ENCODE measurements around the gene PBX1.

PBX1 gene

DNA sequence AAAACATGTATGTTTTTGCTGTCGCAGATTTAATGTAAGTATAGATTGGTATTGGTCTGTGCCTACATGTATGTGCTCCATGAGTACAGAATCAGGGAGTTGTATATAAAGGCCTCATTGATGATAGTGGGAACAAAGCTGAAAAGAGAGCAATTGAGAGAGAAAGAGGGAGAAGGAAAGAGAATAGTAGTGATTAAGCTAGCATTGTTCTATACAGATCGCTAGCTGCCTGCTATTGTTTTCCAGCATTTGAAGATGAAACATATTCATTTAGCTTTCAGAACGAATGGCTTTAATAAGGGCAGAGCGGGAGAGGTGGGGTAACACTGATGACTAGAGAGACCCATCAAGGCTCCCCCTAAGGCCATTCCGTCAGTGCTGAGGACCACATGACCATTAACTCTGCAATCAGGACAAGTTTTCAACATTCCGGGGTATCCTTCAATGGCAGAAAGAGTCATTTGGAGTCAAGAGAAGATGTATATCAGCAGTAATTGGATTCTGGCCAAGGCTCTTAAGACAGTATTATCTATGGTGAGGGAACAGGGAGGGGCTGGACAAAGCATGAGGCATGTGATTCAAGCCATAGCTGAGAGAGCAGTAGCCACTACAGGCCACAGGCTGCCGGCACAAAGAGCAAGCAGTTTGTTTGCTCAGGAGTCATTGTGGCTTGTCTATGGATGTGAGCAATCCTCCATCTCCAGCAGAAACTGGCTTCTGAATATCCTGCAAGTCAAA is 176.5 kb downstream of the PBX1 start:
- DNase-seq: no peak

- DNase-seq: no peak
These were observed 177.2 kb downstream of the PBX1 start for GRCh38 chr1:164736137-164736536.

- DNase-seq: no peak
These were observed 180.2 kb downstream of the PBX1 start for GRCh38 chr1:164739189-164739588.

- no peak for DNase-seq
These were observed 181.1 kb downstream of the PBX1 start for GRCh38 chr1:164740000-164740526.

DNA sequence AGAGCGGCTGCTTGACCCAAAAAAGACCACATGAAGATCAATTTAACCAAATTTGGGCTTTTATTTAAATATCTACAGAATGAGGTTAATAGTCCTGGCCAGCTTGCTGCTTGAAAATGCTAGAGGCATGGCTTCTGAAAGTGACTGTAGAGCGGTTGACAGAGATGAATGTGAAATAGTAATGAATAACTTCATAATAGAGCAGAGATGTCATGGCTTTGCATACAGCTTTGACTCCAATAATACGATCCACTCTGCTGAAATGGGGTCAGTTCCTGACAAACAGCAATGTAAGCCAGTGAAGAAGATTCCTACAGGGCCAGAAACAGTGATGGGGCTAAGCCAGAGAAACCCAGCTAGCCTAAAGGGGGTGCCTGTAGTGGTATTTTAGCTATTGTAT is 183.8 kb downstream of the PBX1 start:
- DNase-seq: no peak

- DNase-seq: no peak
These were observed 185.0 kb downstream of the PBX1 start for GRCh38 chr1:164743976-164744375.

DNA sequence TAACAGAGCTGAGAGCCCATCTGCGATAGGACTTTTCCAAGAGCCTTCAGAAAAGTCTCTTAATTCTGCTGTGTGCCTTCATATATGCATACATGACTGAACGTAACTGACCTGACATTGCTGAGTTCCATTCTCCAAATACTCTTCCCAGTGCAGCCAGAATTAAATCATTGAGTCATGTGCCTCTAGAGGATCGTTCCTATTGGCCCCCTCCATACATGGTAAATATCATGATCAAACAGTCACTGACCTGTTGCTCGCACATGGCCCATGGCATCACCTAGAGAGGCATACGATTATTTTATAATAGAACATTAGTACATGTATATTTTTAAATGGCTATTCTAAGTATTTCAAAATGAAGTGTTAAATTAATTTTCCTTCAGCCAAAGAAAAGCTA is 186.8 kb downstream of the PBX1 start:
- DNase-seq: no peak

DNA sequence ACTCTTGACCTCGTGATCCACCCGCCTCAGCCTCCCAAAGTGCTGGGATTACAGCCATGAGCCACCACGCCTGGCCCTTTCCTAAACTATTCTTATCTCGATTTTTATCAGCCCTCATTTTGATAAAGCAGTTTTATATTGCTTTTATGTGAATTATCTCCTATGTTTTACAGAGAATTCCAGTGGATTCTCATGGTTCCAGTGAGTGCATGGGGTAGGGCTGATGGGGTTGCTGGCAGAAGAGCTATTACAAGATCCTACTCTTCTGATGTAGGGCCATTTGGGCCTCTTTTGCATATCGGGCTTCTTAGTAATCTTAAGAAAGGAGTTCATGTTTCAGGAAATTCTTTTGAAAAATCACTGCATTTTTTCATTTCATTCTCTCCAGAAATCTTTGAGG is 187.6 kb downstream of the PBX1 start:
- DNase-seq: no peak

GRCh38 chr1:164748253-164748899 is 189.4 kb downstream of the PBX1 start:
- DNase-seq: no peak

GRCh38 chr1:164753521-164754077 is 194.6 kb downstream of the PBX1 start:
- DNase-seq: no peak

- DNase-seq: no peak
These were observed 195.2 kb downstream of the PBX1 start for GRCh38 chr1:164754088-164754600.

DNA sequence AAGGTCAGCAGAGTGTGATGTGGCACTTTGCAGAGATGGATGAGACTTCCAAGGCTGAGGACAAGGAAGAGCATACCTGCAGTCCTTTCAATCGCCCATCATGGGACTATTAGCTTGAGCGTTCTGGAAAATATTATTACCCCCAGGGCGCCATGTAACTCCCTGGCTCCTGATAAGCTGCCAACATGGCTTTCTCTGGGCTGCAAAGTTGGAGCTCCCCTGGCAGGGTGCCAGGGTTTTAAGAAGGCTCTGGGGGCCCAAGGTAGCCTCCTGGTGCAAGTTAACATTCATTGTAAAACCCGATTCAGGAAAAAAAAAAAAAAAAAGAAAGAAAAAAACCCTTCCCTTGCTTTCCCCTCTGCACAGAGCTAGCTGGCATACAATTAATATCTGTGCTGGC is 196.7 kb downstream of the PBX1 start:
- no peak for DNase-seq

DNA sequence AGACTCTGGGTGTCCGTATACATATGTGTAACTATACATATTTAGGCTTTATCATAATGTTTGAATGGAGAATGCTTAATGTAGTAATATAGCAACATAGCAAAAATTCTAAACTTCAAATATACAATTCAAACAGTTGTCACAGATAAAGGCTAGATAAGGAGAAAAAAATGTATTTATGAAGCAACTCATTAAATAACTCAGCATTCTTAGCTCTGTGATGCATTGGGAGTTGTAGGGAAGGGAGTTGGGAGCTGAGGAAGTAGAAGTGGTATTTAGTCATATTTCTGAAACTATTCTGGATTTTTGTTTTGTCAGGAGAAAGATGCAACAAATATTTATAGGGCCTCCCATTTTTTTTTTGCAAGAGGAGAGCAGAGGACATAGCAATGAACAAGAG is 197.8 kb downstream of the PBX1 start:
- no peak for DNase-seq

GRCh38 chr1:164757625-164758024 is 198.6 kb downstream of the PBX1 start:
- DNase-seq: no peak

GRCh38 chr1:164759144-164759920 is 200.3 kb downstream of the PBX1 start:
- DNase-seq: no peak

DNA sequence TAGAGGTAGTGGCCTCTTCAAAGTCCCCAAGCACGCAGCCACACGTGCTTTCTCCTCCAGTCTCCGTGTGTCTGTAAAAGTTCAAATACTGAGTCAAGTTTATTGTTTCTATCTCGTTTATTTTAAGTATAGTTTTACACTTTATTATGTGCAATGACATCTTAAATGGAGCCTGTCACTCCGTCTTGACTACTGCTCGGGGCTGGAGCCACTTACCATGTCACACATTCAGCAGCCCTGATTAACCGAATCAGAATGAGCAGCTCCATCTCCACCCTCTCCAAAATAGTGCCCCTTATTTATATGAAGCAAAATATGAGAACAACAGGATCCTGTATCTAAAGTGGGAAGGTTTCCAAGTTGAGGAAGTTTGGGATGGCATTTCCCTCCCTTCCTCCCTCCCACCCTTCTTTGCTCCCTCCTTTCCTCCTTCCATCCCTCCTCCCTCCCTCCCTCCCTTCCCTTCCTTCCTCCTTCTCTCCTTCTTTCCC is 201.0 kb downstream of the PBX1 start:
- DNase-seq: no peak

DNA sequence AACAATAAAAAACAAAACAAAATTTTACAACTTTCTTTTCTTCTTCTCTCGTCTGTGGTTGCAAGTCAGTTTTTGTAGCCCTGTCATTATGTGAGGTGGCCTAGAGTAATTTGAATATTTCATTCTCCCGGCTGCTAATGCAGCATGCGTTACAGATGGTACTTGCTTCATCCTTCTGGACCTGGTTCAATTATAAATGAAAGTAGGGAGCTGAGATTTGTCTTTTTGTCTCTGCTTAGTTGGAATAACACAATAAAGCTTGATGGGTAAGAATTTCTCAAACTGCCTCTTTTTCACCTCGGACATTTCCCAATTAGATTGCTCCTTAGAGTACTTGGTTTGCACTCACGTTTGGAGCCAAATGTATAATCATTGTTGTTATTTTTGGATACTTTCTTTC is 201.6 kb downstream of the PBX1 start:
- DNase-seq: no peak

DNA sequence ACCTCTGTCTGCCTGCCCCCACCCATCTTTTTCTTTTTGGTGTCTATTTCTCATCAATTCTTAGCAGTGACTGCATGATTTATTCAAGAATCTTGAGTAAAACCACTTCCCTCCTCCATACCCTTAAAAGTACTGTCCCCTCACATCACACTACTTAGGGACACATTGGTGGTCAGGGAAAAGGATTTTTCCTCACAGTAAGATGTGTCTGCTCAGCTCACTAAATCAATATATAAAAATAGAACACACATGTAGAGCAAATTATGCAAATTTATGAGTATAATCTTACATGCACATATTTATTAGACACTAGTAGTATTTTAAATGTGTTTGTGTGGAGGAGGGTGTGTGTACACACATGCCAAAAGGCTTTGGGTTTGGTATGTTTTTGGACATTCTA is 202.0 kb downstream of the PBX1 start:
- no peak for DNase-seq

DNA sequence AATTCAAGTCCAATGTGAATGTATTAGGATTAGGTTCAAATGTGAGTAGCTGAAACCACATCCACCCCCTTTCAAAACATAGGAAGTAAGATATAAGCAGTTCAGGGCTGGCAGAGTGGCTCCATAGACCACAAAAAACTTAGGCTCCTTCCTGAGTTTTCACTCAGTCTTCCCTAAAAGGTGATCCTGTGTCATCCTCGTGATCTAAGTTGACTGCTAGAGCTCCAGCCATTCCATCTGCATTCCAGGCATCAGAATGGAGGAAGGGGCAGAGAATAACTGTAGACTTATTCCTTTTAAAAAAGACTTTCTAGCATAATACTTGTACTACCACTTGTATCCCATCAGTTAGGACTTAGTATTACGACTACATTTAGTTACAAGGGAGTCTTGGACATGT is 204.1 kb downstream of the PBX1 start:
- DNase-seq: no peak

DNA sequence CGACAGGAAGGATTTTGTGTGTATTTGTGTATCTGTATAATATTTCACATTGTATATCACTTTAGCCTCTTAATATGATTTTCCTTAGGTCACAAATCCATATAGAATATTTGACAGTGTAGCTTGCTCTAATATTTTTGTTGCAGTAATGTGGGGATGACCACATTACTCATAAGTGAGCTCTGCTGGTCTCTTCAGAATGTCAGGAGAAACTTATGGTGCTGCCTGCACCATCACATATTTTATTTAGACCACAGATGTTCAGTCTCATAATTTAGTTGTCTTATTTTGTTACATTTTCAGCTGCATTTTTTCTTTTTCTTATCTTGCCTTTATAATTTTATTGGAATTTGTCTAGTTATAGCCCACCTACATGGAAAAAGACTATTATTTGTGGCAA is 205.3 kb downstream of the PBX1 start:
- no peak for DNase-seq

DNA sequence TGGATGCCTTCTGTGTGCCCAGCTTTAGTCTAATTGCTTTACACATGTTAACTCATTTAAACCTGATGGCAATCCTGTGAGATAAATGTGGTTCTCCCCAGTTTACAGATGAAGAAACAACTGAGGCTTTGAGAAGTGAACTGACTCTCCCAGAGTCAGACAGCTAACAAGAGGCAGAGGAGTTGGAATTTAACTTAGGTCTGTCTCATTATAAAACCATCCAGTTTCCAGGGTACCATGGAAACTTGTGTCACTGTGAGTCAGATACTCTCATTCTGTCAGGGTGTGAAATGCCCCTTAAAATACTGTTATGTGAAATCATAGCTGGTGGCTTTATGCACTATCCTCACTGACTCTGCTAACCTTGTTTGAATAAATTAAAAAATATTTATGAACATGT is 206.6 kb downstream of the PBX1 start:
- DNase-seq: no peak

GRCh38 chr1:164765992-164766720 is 207.2 kb downstream of the PBX1 start:
- no peak for DNase-seq

Data from central memory CD4-positive, alpha-beta T cell (primary cell).